Chondrocyte (in vitro differentiated cells): ENCODE measurements around the gene GCDH. TPM values are rescaled to one million over a fixed set of nuclear protein-coding genes. Genes with fewer than 3 reads are reported as not detected.

Experiments used
- DNase-seq: peaks from one replicate; pipeline ENCODE4 v3.0.0; 2021; ENCODE audit warnings: mixed read lengths, low spot score
- H3K27ac Mint-ChIP-seq: one replicate; pipeline ENCODE4 v1.8.0; 2021; ENCODE audit warnings: mild to moderate bottlenecking, moderate library complexity, mixed read lengths; ENCODE audit not compliant: unreplicated experiment
- H3K27me3 Mint-ChIP-seq: 2 replicates; pipeline ENCODE4 v1.8.0; 2021; ENCODE audit warnings: low read depth, mixed read lengths
- H3K36me3 Mint-ChIP-seq: 2 replicates; pipeline ENCODE4 v1.8.0; 2021; ENCODE audit warnings: low read depth, mixed read lengths
- H3K4me1 Mint-ChIP-seq: 2 replicates; pipeline ENCODE4 v1.8.0; 2021; ENCODE audit warnings: low read depth, mild to moderate bottlenecking, mixed read lengths
- H3K4me3 Mint-ChIP-seq: one replicate; pipeline ENCODE4 v1.8.0; 2021; ENCODE audit warnings: mild to moderate bottlenecking, moderate library complexity, mixed read lengths; ENCODE audit not compliant: unreplicated experiment
- H3K9me3 Mint-ChIP-seq: 2 replicates; pipeline ENCODE4 v1.8.0; 2021; ENCODE audit warnings: low read depth, mixed read lengths
- total RNA-seq: library from RNA; stranded (reverse); gene quantifications from 3 replicates; pipeline ENCODE4 v1.2.1, GENCODE V29; 2021
- TF ChIP-seq, protein P1 (sequence below): fragments of 200-600 bp; sonication (generic); IDR thresholded peaks from 2 replicates; pipeline ENCODE4 v1.5.0; 2021; ENCODE audit warnings: antibody characterized with exemption, mild to moderate bottlenecking, moderate library complexity

Gene GCDH
- total RNA-seq, 1 donor from 2014 or later, result 13.2 TPM

DNA sequence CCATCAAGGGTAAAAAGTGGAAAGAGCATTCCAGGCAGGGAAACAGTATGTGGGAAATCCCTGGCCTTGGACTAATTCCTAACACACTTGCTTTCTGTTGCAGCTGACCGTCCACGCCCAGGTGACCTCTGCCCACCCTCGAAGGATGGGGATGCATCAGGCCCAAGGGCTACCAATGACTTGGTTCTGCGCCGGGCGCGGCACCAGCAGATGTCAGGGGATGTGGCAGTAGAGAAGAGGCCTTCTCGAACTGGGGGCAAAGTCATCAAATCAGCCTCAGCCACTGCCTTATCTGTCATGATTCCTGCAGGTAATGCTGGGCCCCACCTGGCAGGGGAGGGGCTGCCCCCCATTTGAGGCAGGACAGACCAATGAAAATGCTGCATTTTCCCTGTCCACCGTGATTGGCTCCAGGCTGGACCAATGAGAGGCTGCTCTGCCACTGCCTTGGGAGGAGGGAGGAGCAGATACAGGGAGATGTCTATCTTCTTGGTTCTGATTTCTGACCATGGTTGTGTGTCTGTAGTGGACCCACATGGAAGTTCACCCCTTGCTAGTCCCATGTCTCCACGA is 22.3 kb upstream of the GCDH start:
- Mint-ChIP-seq H3K27me3 (peaks cover 6% of the 10 kb centered on the region), H3K4me3 (no peak overlapping the region), H3K36me3 (peaks cover 2% of the 10 kb centered on the region), H3K9me3 (peaks cover 3% of the 10 kb centered on the region), H3K27ac (no peak overlapping the region), H3K4me1 (peaks cover 3% of the 10 kb centered on the region)
- no peak for DNase-seq
- TF ChIP-seq, protein P1, sequence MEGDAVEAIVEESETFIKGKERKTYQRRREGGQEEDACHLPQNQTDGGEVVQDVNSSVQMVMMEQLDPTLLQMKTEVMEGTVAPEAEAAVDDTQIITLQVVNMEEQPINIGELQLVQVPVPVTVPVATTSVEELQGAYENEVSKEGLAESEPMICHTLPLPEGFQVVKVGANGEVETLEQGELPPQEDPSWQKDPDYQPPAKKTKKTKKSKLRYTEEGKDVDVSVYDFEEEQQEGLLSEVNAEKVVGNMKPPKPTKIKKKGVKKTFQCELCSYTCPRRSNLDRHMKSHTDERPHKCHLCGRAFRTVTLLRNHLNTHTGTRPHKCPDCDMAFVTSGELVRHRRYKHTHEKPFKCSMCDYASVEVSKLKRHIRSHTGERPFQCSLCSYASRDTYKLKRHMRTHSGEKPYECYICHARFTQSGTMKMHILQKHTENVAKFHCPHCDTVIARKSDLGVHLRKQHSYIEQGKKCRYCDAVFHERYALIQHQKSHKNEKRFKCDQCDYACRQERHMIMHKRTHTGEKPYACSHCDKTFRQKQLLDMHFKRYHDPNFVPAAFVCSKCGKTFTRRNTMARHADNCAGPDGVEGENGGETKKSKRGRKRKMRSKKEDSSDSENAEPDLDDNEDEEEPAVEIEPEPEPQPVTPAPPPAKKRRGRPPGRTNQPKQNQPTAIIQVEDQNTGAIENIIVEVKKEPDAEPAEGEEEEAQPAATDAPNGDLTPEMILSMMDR, result no peak

DNA sequence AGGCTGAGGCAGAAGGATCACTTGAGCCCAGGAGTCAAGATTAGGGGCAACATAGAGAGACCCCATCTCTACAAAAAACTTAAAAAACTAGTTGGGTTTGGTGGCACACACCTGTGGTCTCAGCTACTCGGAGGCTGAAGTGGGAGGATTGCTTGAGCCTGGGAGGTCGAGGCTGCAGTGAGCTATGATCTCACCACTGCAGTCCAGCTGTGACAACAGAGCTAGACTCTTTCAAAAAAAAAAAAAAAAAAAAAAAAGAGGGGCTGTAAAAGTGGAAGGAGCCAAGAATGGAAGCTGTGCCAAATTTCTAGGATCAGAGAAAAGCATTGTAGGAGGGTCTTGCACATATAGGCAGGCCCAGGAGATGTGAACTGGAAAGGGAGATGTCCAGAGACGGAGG is 19.3 kb upstream of the GCDH start:
- peaks cover 5% of the 10 kb centered on the region for H3K36me3 Mint-ChIP-seq
- peaks cover 3% of the 10 kb centered on the region for H3K4me1 Mint-ChIP-seq
- H3K27ac Mint-ChIP-seq, result no peak overlapping the region
- TF ChIP-seq, protein P1, result no peak
- DNase-seq, result no peak
- no peaks in the 10 kb centered on the region for H3K27me3 Mint-ChIP-seq
- H3K9me3 Mint-ChIP-seq, result peaks cover 3% of the 10 kb centered on the region
- H3K4me3 Mint-ChIP-seq, result no peak overlapping the region

DNA sequence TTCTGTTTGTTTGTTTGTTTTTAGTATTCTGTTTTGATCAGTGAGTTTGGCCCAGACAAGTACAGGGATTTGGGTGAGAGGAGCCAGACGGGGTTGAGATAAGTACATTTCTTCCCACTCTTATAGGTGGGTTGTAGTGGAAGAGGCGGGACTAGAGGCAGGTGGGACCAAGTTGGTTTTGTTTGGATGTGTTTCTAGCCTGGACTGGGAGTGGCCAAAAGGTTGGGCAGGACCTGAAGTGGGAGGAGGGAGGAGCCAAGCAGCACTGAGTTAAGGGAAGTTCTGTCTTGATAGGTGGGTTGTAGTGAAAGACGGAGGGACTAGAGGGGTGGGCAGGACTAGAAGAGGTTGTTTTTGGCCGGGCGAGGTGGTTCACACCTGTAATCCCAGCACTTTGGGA is 18.7 kb upstream of the GCDH start:
- no peak overlapping the region for H3K27ac Mint-ChIP-seq
- TF ChIP-seq, protein P1, result no peak
- peaks cover 5% of the 10 kb centered on the region for H3K36me3 Mint-ChIP-seq
- H3K4me3 Mint-ChIP-seq, result no peak overlapping the region
- no peaks in the 10 kb centered on the region for H3K4me1 Mint-ChIP-seq
- peaks cover 3% of the 10 kb centered on the region for H3K9me3 Mint-ChIP-seq
- no peak for DNase-seq
- H3K27me3 Mint-ChIP-seq, result no peaks in the 10 kb centered on the region

DNA sequence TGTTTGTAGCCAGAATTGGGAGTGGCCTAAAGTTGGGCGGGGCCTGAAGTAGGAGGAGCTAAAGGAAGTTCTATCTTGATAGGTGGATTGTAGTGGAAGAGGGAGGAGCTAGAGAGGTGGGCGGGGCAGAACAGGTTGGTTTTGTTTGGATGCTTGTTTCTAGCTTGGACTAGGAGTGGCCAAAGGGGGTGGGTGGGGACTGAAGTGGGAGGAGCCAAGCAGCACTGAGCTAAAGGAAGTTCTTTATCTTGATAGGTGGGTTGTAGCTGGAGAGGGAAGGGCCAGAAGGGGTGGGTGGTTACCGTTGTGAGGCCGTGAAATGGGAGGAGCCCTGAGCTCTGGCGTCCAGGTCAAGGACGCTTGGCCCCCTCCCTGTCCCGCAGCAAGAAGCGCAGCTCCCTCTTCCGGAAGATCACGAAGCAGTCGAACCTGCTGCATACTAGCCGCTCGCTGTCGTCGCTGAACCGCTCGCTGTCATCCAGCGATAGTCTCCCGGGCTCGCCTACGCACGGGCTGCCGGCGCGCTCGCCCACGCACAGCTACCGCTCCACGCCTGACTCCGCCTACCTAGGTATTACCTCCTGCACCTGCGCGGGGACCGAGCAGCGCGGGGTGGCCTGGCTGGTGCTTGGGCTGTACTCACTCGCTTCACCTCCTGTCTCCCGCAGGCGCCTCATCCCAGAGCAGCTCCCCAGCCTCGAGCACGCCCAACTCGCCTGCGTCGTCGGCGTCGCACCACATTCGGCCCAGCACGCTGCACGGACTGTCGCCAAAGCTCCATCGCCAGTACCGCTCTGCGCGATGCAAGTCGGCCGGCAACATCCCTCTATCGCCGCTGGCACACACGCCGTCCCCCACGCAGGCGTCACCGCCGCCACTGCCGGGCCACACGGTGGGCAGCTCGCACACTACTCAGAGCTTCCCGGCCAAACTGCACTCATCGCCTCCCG is 17.7 kb upstream of the GCDH start:
- TF ChIP-seq, protein P1, result no peak
- Mint-ChIP-seq H3K27ac (no peak overlapping the region), H3K4me3 (no peak overlapping the region), H3K4me1 (no peaks in the 10 kb centered on the region), H3K9me3 (peaks cover 3% of the 10 kb centered on the region), H3K27me3 (no peaks in the 10 kb centered on the region), H3K36me3 (peaks cover 8% of the 10 kb centered on the region)
- DNase-seq, result no peak

DNA sequence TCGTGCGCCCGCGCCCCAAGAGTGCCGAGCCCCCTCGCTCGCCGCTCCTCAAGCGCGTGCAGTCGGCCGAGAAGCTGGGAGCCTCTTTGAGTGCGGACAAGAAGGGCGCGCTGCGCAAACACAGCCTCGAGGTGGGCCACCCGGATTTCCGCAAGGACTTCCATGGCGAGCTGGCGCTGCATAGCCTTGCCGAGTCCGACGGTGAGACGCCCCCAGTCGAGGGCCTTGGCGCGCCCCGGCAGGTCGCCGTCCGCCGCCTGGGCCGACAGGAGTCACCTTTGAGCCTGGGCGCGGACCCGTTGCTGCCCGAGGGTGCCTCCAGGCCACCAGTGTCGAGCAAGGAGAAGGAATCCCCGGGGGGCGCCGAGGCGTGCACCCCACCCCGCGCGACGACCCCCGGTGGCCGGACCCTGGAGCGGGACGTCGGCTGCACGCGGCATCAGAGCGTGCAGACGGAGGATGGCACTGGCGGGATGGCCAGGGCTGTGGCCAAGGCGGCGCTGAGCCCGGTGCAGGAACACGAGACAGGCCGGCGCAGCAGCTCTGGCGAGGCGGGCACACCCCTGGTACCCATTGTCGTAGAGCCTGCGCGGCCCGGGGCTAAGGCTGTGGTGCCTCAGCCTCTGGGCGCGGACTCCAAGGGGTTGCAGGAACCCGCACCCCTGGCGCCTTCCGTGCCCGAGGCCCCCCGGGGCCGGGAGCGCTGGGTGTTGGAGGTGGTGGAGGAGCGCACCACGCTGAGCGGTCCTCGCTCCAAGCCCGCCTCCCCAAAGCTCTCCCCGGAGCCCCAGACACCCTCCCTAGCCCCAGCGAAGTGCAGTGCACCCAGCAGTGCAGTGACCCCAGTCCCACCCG is 16.8 kb upstream of the GCDH start:
- no peak for DNase-seq
- Mint-ChIP-seq H3K4me1 (no peaks in the 10 kb centered on the region), H3K4me3 (no peak overlapping the region), H3K27ac (no peak overlapping the region), H3K9me3 (peaks cover 3% of the 10 kb centered on the region), H3K27me3 (no peaks in the 10 kb centered on the region), H3K36me3 (peaks cover 12% of the 10 kb centered on the region)
- TF ChIP-seq, protein P1, result no peak
